BLaER1 (cell line): Measurements from ENCODE around the gene GSN.

Experiments
- H3K27ac ChIP-seq: shearing (Covaris generic); formaldehyde crosslinking; 2 replicates; pipeline ENCODE4 v1.8.1; 2022
- H3K27me3 ChIP-seq: shearing (Covaris generic); formaldehyde crosslinking; 2 replicates; pipeline ENCODE4 v1.8.1; 2022
- H3K36me3 ChIP-seq: shearing (Covaris generic); formaldehyde crosslinking; 2 replicates; pipeline ENCODE4 v1.8.1; 2022
- H3K4me1 ChIP-seq: shearing (Covaris generic); formaldehyde crosslinking; 2 replicates; pipeline ENCODE4 v1.8.1; 2022
- H3K4me2 ChIP-seq: shearing (Covaris generic); formaldehyde crosslinking; 2 replicates; pipeline ENCODE4 v1.8.1; 2022
- H3K4me3 ChIP-seq: shearing (Covaris generic); formaldehyde crosslinking; 2 replicates; pipeline ENCODE4 v1.8.1; 2022
- H3K9ac ChIP-seq: shearing (Covaris generic); formaldehyde crosslinking; 2 replicates; pipeline ENCODE4 v1.8.1; 2022
- H3K9me3 ChIP-seq: shearing (Covaris generic); formaldehyde crosslinking; 2 replicates; pipeline ENCODE4 v1.8.1; 2022
- H4K20me1 ChIP-seq: shearing (Covaris generic); formaldehyde crosslinking; 2 replicates; pipeline ENCODE4 v1.8.1; 2022
- Cebpa-rat ChIP-seq: shearing (Covaris generic); IDR thresholded peaks from 2 replicates; pipeline ENCODE4 v1.8.1; 2022

Gene GSN

DNA sequence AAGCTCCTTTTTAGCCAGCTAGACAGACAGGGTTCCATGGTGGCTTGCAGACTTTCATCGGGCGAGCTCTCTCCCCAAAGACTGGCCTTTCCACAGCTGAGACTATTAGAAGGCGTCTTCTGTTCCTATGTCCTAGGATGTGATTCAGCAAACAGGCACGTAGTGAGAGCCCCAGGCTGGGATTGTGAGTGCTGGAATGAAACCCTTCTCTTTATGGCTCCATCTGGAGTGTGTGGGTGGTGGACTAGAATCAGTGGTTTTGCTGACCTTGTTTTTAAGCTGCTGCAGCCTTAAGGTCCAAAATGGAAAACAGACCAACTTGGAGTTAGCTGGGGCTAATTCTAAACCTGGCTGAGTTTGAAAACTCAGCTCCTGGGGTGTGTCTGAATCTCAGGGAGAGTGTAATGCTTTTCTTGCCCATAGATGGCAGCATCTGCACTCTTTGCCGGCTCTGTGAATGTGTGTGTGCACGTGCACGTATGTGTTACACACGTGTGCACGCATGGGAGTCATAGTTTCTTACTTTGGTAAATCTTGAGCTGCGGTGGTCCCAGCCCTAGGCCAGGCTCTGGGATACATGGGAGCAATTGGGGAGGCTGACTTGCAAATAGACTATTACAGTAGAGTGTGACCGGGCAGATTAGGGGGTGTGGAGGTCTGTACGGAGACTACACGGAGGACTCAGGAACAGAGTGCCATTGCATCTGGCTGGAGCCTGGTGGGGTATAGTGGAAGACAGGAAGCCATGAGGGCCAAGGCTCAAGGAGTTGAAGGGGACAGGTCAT lies 10.7 kb downstream of the GSN start:
- H4K20me1 ChIP-seq: no peaks in the 10 kb centered on the region
- H3K4me1 ChIP-seq: peaks cover 72% of the 10 kb centered on the region
- no peak overlapping the region for H3K27ac ChIP-seq
- no peaks in the 10 kb centered on the region for H3K27me3 ChIP-seq
- H3K36me3 ChIP-seq: no peaks in the 10 kb centered on the region
- H3K4me2 ChIP-seq: peak overlapping the region; percentile 37
- H3K9me3 ChIP-seq: no peaks in the 10 kb centered on the region
- H3K9ac ChIP-seq: no peak overlapping the region
- no peak overlapping the region for H3K4me3 ChIP-seq
- TF ChIP-seq Cebpa-rat: no peak

DNA sequence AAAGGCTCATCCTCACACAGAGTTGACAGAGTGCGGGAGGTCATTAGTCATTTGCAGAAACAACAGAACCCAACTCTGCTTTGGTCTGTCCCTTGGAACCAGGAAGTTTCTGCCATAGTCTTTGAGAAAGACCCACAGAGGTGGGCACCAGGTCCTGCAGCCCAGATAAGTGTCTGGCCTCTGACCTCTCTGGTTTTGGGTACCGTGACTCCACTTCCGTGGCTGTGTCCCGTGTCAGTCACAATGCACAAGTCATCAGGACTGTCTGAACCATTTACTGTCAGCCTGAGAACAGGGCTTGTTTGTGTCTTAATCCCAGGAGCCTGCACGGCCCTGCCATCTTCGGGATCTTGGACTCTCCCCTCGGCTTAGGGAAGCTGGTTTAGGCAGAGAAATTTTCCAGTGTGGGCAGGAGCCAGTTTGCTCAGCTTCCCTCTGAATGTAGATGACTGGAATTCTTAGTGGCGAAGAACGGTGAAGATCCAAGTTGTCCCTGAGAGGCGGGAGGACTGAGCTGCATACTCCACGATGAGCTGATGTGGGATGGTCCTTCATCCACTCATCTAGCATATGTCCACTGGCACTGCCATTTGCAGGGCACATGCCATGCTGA lies 11.9 kb downstream of the GSN start:
- no peak for TF ChIP-seq Cebpa-rat
- Histone ChIP-seq H3K4me1 (peaks cover 72% of the 10 kb centered on the region), H3K9me3 (no peaks in the 10 kb centered on the region)

DNA sequence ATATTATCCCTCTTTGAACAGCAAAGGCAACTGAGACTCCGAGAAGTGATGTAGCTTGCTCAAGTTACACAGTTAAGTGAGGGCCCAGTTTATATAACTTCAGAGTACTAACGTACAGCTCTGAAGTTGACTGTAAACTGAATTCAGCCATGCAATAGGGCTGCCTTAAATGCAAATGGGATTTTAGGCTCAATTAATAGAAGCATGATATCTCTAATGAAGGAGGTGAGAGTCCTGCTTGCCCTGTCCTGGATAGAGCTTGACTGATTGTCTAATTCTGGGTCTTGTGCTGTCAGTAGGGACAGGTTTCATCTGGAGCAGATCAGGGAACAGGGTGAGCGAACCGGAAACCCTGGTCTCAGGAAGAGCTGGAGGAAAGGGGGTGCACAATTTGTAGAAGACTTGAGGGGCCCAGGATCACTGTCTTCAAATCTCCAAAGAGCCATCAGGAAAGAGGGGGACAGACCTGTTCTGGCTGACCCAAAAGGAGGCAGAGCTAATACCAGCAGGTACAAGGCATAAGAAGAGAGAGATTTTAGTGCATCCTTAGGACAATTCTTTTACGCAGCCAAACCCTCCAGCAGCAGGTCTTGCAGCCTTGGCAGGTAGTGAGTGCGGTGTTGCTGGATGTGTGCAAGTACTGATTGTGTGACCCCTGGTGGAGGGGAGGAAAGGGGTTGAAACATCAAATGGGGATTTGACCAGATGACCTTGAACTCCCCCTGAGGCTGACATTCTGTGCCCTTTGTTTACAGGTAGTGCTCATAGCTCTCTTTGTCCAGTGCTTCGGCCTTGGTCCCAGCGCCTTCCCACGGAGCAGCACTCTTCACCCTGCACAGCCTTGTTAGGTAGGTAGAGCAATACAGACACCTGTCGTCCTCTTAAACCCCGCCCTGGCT lies 13.0 kb downstream of the GSN start:
- no peak overlapping the region for H3K9ac ChIP-seq
- no peaks in the 10 kb centered on the region for H3K27me3 ChIP-seq
- H3K4me1 ChIP-seq: peaks cover 80% of the 10 kb centered on the region
- H3K36me3 ChIP-seq: no peaks in the 10 kb centered on the region
- no peak overlapping the region for H3K4me3 ChIP-seq
- H3K9me3 ChIP-seq: no peaks in the 10 kb centered on the region
- H3K27ac ChIP-seq: peak overlapping the region; percentile 67
- TF ChIP-seq Cebpa-rat: no peak
- no peaks in the 10 kb centered on the region for H4K20me1 ChIP-seq
- H3K4me2 ChIP-seq: peak overlapping the region; percentile 94

More for the DNA sequence above, 11.9 kb downstream of the GSN start:
- Histone ChIP-seq H3K27ac (no peak overlapping the region), H3K36me3 (no peaks in the 10 kb centered on the region), H3K4me3 (no peak overlapping the region), H4K20me1 (no peaks in the 10 kb centered on the region), H3K27me3 (no peaks in the 10 kb centered on the region), H3K4me2 (no peak overlapping the region), H3K9ac (no peak overlapping the region)

DNA sequence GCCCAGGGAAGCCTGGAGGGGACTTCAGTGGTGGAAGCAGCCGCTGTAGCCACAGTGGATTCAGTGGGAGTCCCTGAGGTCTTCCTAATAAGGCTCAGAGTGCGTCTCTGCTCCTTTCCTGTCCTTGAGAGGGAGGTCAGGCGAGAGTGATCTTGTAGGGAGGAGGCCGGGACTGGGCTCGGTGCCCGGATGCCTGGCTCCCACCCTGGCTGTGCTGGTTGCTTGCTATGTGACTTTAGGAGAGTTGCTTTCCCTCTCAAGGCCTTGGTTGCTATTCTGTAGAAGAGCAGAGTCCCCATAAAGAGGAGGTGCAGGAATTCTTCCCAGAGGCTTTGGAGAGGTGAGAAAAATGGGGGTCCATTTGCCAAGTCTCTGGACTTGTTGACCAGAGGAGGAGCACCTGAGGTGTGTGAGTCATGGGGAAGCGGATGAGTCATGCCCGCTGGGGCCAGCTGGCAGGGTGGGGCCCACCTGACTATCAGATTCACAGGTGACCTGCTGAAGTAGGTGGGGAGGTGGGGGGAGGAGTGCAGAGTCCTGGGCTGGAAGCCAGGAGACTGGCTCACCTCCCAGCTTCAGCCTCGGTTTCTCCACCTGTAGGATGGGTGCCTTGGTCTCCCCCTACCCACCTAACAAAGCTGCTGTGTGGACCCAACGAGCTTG lies 13.8 kb downstream of the GSN start:
- no peaks in the 10 kb centered on the region for H4K20me1 ChIP-seq
- H3K4me3 ChIP-seq: no peak overlapping the region
- no peak for TF ChIP-seq Cebpa-rat
- no peak overlapping the region for H3K9ac ChIP-seq
- H3K4me1 ChIP-seq: peaks cover 83% of the 10 kb centered on the region
- H3K9me3 ChIP-seq: no peaks in the 10 kb centered on the region
- peak overlapping the region; percentile 67 for H3K27ac ChIP-seq
- H3K4me2 ChIP-seq: peak overlapping the region; percentile 94
- H3K27me3 ChIP-seq: no peaks in the 10 kb centered on the region
- no peaks in the 10 kb centered on the region for H3K36me3 ChIP-seq

DNA sequence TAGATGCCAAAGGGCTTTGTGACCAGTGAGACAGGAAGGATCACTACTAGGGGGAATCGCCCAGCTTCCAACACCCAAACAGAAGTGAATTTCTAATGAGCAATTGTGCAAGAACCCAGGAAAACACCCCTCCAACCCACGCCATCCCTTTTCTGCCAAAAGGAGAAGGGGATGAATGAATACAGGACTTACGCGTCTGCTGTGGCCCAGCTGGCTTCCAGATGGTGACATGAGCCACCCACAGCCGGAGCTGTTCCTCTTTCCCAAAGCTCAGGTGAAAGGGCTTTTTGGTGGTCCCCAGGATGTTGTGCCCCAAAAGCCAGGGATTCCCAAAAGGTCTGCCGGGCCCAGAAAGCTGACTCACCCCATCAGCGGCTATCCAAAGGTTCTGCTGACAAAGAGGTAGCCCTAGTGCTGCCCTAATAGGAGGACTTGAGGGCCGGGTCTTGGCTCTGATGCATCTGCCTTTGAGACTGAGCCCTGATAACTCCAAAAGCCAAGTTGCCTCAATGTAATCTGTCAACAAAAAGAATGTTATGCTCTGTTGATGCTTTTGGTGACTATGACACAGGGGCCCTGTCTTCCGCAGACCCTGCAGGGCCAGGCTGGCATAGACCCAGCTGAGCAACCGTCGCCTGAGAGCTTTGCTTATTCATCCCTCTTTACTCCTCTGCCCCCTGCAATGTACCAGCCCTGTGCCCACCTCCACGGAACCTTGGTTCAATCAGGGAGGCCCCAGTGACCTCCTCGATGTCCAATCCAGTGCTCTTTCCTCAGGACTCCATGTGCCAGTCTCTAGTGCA lies 14.5 kb downstream of the GSN start:
- Histone ChIP-seq H3K27ac (peak overlapping the region; percentile 67), H3K27me3 (no peaks in the 10 kb centered on the region), H3K9ac (peak overlapping the region; percentile 56; the same call in 1 of the 2 replicates), H3K9me3 (no peaks in the 10 kb centered on the region), H3K4me2 (peak overlapping the region; percentile 94), H3K4me3 (no peak overlapping the region), H3K4me1 (peaks cover 91% of the 10 kb centered on the region), H3K36me3 (no peaks in the 10 kb centered on the region), H4K20me1 (no peaks in the 10 kb centered on the region)
- no peak for TF ChIP-seq Cebpa-rat

DNA sequence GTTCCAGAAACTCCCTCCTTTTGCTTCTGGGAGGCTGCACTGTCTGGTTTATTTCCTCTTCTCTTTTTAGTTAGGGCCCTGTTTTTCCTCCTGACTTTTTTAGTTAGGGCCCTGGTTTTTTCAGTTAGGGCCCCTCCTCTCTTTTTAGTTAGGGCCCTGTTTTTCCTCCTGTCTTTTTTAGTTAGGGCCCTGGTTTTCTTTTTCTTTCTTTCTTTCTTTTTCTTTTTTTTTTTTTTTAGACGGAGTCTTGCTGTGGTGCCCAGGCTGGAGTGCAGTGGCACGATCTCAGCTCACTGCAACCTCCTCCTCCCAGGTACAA lies 15.1 kb downstream of the GSN start:
- Histone ChIP-seq H3K4me2 (peak overlapping the region; percentile 94), H3K36me3 (no peaks in the 10 kb centered on the region), H3K4me3 (no peak overlapping the region), H3K4me1 (peaks cover 95% of the 10 kb centered on the region), H3K27me3 (no peaks in the 10 kb centered on the region), H3K9ac (peak overlapping the region; percentile 56; the same call in 1 of the 2 replicates), H4K20me1 (no peaks in the 10 kb centered on the region), H3K9me3 (no peaks in the 10 kb centered on the region), H3K27ac (peak overlapping the region; percentile 67)
- TF ChIP-seq Cebpa-rat: no peak

DNA sequence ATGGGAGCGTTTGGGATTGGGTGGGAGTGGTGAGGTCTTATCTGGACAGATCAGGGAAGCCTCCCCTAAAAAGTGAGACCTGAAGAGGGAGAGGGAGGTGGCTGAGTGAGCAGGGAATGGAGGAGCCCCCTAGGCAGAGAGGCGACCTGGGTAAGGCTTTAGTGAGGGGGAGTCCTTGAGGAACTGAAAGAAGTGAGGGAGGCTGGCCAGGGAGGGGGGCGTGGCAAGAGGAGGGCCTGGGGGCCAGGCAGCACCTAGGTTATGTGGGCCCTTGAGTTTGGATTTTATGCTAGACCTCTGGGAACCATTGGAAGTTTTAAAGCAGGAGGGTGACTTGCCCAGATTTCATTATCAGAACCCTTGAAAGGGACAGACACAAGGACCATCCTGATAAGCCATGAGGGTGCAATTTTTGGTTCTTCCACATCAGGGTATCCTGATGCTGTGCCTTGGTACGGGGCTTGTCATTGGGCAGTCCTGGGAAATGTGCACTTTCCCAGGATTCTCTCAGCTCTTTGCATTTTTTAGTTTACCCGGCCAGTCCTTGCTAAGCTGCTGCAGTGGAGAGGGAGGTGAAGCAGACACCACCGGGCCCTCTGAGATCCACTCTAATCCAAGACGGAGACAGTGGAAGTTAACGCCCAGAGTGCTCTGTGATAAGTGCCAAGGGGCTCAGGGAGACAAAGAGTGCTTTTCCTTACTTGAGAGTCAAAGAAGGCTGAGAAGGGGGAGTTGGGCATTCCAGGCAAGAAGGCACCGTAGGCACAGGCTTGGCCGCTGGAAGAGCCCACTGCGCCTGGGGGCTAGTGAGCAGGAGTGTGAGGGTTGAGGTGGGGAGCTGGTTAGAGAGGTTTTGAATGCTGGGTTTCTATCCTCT lies 16.1 kb downstream of the GSN start:
- 0 out of 2 replicates have a peak overlapping the region, but pooled peaks have one; percentile 14 for H3K9ac ChIP-seq
- H3K27ac ChIP-seq: peak overlapping the region; percentile 67
- no peak overlapping the region for H3K4me3 ChIP-seq
- no peak for TF ChIP-seq Cebpa-rat
- no peaks in the 10 kb centered on the region for H4K20me1 ChIP-seq
- peak overlapping the region; percentile 94 for H3K4me2 ChIP-seq
- H3K4me1 ChIP-seq: peaks cover 95% of the 10 kb centered on the region
- no peaks in the 10 kb centered on the region for H3K27me3 ChIP-seq
- no peaks in the 10 kb centered on the region for H3K9me3 ChIP-seq
- no peaks in the 10 kb centered on the region for H3K36me3 ChIP-seq

DNA sequence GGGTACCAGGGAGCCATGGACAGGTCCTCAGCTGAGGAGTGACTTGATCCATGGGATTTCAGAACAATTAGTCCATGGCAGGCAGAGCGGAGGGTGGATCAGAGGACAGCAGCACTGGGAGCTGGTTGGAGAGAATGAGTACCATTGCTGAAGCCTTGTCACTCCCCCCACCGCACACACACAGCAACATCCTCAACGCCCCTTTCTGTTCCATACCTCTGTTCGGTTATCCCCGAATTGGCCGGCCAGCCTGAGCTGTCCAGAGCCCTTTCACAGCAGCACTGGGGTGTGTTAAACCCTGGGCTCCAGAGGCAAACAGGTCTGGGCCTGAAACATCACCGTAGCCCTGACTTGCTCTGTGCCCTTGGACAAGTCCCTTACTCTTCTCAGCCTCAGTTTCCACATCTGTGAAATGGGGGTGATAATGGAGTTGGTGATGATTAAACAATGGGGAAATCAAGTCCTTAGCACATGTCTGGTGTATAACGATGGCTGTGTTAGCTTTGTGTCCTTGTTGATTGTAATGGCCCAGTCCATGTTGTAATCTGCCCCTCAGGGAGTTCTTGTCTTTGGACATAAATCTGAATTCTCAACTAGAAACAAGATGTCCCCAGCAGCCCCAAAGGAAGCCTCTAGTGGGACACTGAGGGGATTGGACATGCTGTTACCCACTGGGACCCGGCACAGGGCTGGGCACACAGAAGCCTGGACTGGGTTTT lies 16.9 kb downstream of the GSN start:
- Histone ChIP-seq H3K9me3 (no peaks in the 10 kb centered on the region), H3K27ac (peak overlapping the region; percentile 85), H3K4me2 (peak overlapping the region; percentile 94), H4K20me1 (no peaks in the 10 kb centered on the region), H3K4me3 (no peak overlapping the region), H3K4me1 (peaks cover 97% of the 10 kb centered on the region), H3K9ac (peak overlapping the region; percentile 72; the same call in 1 of the 2 replicates), H3K27me3 (no peaks in the 10 kb centered on the region), H3K36me3 (no peaks in the 10 kb centered on the region)
- no peak for TF ChIP-seq Cebpa-rat
